ENCODE data around the gene TMEM35B. TPM values are rescaled to one million over a fixed set of nuclear protein-coding genes. Genes with fewer than 3 reads are reported as not detected.
"Not testable (repeated sequence)": the region's sequence is repeated elsewhere in the genome, so short reads cannot be mapped to it uniquely, and the experiment has no call there.

Gene TMEM35B
- total and polyA plus RNA-seq, 2 donors: 21.9 to 47.6 TPM

DNA sequence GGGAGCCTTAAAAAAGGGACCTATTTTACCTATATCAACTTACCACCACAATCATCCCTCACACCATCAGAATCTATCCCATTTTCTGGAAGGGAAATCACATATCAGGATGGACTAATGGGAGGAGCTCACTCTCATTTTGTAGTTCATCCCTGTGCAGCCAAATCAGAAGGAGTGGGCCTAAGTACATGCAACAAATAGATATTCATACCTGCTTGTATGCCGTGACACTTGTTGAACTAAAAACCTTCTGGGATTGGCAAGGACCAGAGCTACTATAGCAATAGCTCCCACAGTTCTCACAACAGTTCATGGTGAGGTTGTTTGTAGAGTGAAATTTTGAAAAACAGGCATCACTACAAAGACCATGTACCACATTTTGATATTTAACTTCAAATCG is 29.3 kb upstream of the TMEM35B start:
- Histone ChIP-seq H3K36me3 (ENCODE audit: control insufficient read depth in 2 of 2, insufficient read depth in 2 of 2, low read length in 1 of 2) (peaks cover 30 to 33% of the 10 kb centered on the region in 2 donors), H3K4me3 (ENCODE audit: low read length in 2 of 2) (no peak overlapping the region), H3K27me3 (ENCODE audit: control insufficient read depth in 2 of 2, insufficient read depth in 1 of 2, low read length in 1 of 2) (no peaks in the 10 kb centered on the region), H3K4me1 (ENCODE audit: control insufficient read depth in 2 of 2, insufficient read depth in 2 of 2, low read length in 2 of 2) (no peaks in the 10 kb centered on the region), H3K27ac (ENCODE audit: low read depth in 1 of 2, low read length in 1 of 2) (no peak overlapping the region), H3K9me3 (ENCODE audit: control insufficient read depth in 2 of 2, insufficient read depth in 1 of 2, low read length in 1 of 2) (no peaks in the 10 kb centered on the region)
- no peak for DNase-seq (ENCODE audit: low read depth in 6 of 9, low spot score in 9 of 9)
- 96% methylated on average over 2 of the region's 2 CpGs for WGBS

DNA sequence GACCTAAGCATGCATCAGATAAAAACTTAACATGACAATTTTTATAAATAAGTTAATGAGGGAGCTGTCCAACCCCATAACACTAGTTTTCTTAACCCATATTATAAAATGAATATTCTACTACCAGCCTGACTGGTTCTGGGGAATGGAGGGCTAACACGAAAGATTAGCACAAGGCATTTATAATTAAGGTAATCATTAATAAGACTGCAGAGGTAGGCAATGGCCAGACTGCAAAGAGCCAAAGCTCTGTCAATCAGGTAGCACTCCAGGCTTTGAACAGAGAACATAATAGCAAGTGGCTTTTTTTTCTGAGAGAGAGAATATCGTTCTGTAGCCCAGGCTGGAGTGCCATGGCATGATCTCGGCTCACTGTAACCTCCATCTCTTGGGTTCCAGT is 20.6 kb upstream of the TMEM35B start:
- H3K4me3 ChIP-seq (ENCODE audit: low read length in 2 of 2): no peak overlapping the region
- DNase-seq (ENCODE audit: low read depth in 6 of 9, low spot score in 9 of 9): no peak
- peaks cover 28 to 53% of the 10 kb centered on the region in 2 donors for H3K36me3 ChIP-seq (ENCODE audit: control insufficient read depth in 2 of 2, insufficient read depth in 2 of 2, low read length in 1 of 2)
- no peaks in the 10 kb centered on the region for H3K9me3 ChIP-seq (ENCODE audit: control insufficient read depth in 2 of 2, insufficient read depth in 1 of 2, low read length in 1 of 2)
- H3K27me3 ChIP-seq (ENCODE audit: control insufficient read depth in 2 of 2, insufficient read depth in 1 of 2, low read length in 1 of 2): no peaks in the 10 kb centered on the region
- no peaks in the 10 kb centered on the region for H3K4me1 ChIP-seq (ENCODE audit: control insufficient read depth in 2 of 2, insufficient read depth in 2 of 2, low read length in 2 of 2)
- no peak overlapping the region for H3K27ac ChIP-seq (ENCODE audit: low read depth in 1 of 2, low read length in 1 of 2)
- 98% methylated on average over 3 of the region's 3 CpGs for WGBS

DNA sequence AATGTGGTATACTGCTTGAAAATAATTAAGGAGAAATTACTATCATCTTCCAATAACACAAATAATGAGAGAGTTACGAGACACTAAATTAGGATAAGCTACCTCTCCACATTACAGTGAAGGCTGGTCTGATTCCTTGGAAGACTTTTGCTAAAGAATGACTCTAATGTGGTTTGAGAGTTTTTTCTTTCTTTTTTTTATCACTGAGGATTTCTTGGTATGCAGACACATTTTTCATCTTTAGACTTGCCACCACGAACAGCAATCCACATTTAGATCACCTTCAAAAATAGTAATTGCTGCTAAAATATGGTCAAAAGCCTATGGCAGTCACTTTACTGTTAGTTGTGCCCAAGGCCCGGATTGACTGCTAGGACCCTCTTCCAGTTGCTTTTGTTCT is 16.6 kb upstream of the TMEM35B start:
- H3K4me1 ChIP-seq (ENCODE audit: control insufficient read depth in 2 of 2, insufficient read depth in 2 of 2, low read length in 2 of 2): no peaks in the 10 kb centered on the region
- no peak for DNase-seq (ENCODE audit: low read depth in 6 of 9, low spot score in 9 of 9)
- H3K4me3 ChIP-seq (ENCODE audit: low read length in 2 of 2): no peak overlapping the region
- H3K36me3 ChIP-seq (ENCODE audit: control insufficient read depth in 2 of 2, insufficient read depth in 2 of 2, low read length in 1 of 2): peaks cover 24 to 28% of the 10 kb centered on the region in 2 donors
- no peaks in the 10 kb centered on the region for H3K9me3 ChIP-seq (ENCODE audit: control insufficient read depth in 2 of 2, insufficient read depth in 1 of 2, low read length in 1 of 2)
- WGBS: 98% methylated on average over 3 of the region's 3 CpGs
- H3K27me3 ChIP-seq (ENCODE audit: control insufficient read depth in 2 of 2, insufficient read depth in 1 of 2, low read length in 1 of 2): no peaks in the 10 kb centered on the region
- no peak overlapping the region for H3K27ac ChIP-seq (ENCODE audit: low read depth in 1 of 2, low read length in 1 of 2)

DNA sequence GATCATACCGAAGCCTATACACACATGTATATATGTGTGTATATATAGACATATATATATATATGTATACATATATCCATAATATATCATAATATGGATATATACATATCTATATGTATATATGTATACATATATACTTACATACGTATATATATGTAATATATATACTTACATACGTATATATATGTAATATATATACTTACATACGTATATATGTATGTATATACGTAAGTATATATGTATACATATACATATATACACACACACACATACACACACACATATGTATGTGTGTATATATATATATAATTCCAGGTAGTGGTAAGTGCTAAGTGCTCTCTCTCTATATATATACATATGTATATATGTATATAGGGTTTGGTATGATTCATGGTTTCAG is 9.7 kb upstream of the TMEM35B start:
- no peak overlapping the region for H3K27ac ChIP-seq (ENCODE audit: low read depth in 1 of 2, low read length in 1 of 2)
- H3K4me3 ChIP-seq (ENCODE audit: low read length in 2 of 2): no peak overlapping the region
- H3K36me3 ChIP-seq (ENCODE audit: control insufficient read depth in 2 of 2, insufficient read depth in 2 of 2, low read length in 1 of 2): peaks cover 2 to 7% of the 10 kb centered on the region in 2 donors
- H3K4me1 ChIP-seq (ENCODE audit: control insufficient read depth in 2 of 2, insufficient read depth in 2 of 2, low read length in 2 of 2): no peaks in the 10 kb centered on the region
- no peak for DNase-seq (ENCODE audit: low read depth in 6 of 9, low spot score in 9 of 9)
- 99% methylated on average over 5 of the region's 5 CpGs for WGBS
- H3K27me3 ChIP-seq (ENCODE audit: control insufficient read depth in 2 of 2, insufficient read depth in 1 of 2, low read length in 1 of 2): no peaks in the 10 kb centered on the region
- no peaks in the 10 kb centered on the region for H3K9me3 ChIP-seq (ENCODE audit: control insufficient read depth in 2 of 2, insufficient read depth in 1 of 2, low read length in 1 of 2)

DNA sequence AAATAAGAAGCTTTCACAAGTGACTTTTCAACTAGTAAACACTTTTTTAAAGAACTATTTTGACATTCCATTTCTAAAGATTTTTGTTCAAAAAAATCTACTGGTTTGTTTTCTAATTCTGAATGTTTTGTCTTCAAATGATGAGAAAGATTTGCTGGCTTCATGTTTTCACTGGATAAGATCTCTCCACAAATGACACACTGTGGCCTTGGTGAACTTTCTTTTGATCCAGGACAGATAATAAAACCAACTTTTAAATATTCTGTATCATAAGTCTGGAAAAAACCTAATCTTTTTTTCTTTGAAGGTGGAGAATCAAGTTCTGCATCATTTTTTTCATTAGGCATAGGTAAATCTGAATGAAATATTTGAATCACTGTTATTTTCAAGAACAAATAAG is 3.4 kb upstream of the TMEM35B start:
- H3K4me3 ChIP-seq (ENCODE audit: low read length in 2 of 2): no peak overlapping the region
- peaks cover 9 to 10% of the 10 kb centered on the region in 2 donors for H3K4me1 ChIP-seq (ENCODE audit: control insufficient read depth in 2 of 2, insufficient read depth in 2 of 2, low read length in 2 of 2)
- H3K36me3 ChIP-seq (ENCODE audit: control insufficient read depth in 2 of 2, insufficient read depth in 2 of 2, low read length in 1 of 2): peaks cover 0 to 4% of the 10 kb centered on the region in 2 donors
- no peaks in the 10 kb centered on the region for H3K9me3 ChIP-seq (ENCODE audit: control insufficient read depth in 2 of 2, insufficient read depth in 1 of 2, low read length in 1 of 2)
- DNase-seq (ENCODE audit: low read depth in 6 of 9, low spot score in 9 of 9): no peak
- no peaks in the 10 kb centered on the region for H3K27me3 ChIP-seq (ENCODE audit: control insufficient read depth in 2 of 2, insufficient read depth in 1 of 2, low read length in 1 of 2)
- H3K27ac ChIP-seq (ENCODE audit: low read depth in 1 of 2, low read length in 1 of 2): no peak overlapping the region

DNA sequence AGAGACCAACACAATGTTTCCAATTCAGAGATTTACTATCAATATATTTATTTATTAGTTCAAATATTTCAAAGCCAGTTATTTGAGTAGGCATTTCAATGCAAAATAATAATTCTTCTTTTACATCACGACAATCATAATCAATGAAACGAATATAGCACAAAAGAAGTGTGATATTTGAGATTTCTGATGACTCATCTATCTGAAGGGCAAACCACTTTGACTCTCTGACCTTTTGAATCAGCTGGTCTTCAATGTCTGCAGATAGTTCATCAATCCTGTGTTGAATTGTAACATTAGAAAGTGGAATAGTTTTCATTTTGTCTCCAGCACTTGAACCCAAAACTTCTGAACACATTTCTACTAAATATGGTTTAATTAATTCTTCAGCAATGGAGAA is 3.0 kb upstream of the TMEM35B start:
- H3K9me3 ChIP-seq (ENCODE audit: control insufficient read depth in 2 of 2, insufficient read depth in 1 of 2, low read length in 1 of 2): no peaks in the 10 kb centered on the region
- H3K27me3 ChIP-seq (ENCODE audit: control insufficient read depth in 2 of 2, insufficient read depth in 1 of 2, low read length in 1 of 2): no peaks in the 10 kb centered on the region
- DNase-seq (ENCODE audit: low read depth in 6 of 9, low spot score in 9 of 9): no peak
- H3K4me3 ChIP-seq (ENCODE audit: low read length in 2 of 2): no peak overlapping the region
- H3K36me3 ChIP-seq (ENCODE audit: control insufficient read depth in 2 of 2, insufficient read depth in 2 of 2, low read length in 1 of 2): peaks cover 0 to 4% of the 10 kb centered on the region in 2 donors
- peaks cover 11% of the 10 kb centered on the region in 2 donors for H3K4me1 ChIP-seq (ENCODE audit: control insufficient read depth in 2 of 2, insufficient read depth in 2 of 2, low read length in 2 of 2)
- H3K27ac ChIP-seq (ENCODE audit: low read depth in 1 of 2, low read length in 1 of 2): no peak overlapping the region
- whole genome bisulfite sequencing: 97% methylated on average over 2 of the region's 2 CpGs

DNA sequence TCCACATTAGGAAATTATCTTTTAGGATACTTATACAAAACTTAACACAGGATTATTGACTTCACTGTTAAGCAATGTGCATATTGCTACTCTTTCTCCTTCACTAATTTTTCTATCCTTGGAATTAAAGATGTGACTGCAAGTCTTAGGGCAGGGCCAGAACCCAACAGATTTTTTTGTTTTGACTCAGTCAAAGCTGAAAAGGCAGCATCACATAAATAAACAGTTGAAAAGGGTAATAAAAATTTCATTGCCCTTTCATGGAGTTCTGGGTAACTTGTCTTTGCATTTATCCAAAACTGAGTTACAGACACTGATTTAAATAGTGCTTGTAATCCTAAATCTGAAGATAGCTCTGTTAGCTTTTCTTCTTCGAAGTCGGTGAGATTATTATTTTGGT is 1.9 kb upstream of the TMEM35B start:
- Histone ChIP-seq H3K27me3 (ENCODE audit: control insufficient read depth in 2 of 2, insufficient read depth in 1 of 2, low read length in 1 of 2) (no peaks in the 10 kb centered on the region), H3K27ac (ENCODE audit: low read depth in 1 of 2, low read length in 1 of 2) (no peak overlapping the region), H3K9me3 (ENCODE audit: control insufficient read depth in 2 of 2, insufficient read depth in 1 of 2, low read length in 1 of 2) (no peaks in the 10 kb centered on the region), H3K4me1 (ENCODE audit: control insufficient read depth in 2 of 2, insufficient read depth in 2 of 2, low read length in 2 of 2) (peaks cover 15% of the 10 kb centered on the region in 2 donors), H3K4me3 (ENCODE audit: low read length in 2 of 2) (no peak overlapping the region), H3K36me3 (ENCODE audit: control insufficient read depth in 2 of 2, insufficient read depth in 2 of 2, low read length in 1 of 2) (peaks cover 4 to 5% of the 10 kb centered on the region in 2 donors)
- 99% methylated on average over 2 of the region's 2 CpGs for WGBS
- DNase-seq (ENCODE audit: low read depth in 6 of 9, low spot score in 9 of 9): no peak

DNA sequence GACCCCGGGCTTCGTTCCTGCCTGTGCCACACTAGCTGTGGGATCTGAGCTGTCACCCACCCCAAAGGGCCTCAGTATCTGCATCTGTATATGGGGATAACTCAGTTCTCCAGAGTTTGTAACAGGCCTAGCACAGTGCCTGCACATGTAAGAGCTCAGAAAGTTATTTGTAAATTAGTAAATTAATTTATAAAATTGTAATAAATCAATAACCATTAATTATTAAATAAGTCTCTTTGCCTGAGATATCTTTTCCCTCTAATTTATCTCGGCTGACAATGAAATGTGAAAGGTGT is 410 bp upstream of the TMEM35B start:
- Histone ChIP-seq H3K27ac (ENCODE audit: low read depth in 1 of 2, low read length in 1 of 2) (peak overlapping the region in 1 of 2 donors; percentile 72), H3K4me3 (ENCODE audit: low read length in 2 of 2) (peak overlapping the region; percentile 65 to 86), H3K36me3 (ENCODE audit: control insufficient read depth in 2 of 2, insufficient read depth in 2 of 2, low read length in 1 of 2) (peaks cover 9 to 13% of the 10 kb centered on the region in 2 donors), H3K4me1 (ENCODE audit: control insufficient read depth in 2 of 2, insufficient read depth in 2 of 2, low read length in 2 of 2) (peaks cover 15% of the 10 kb centered on the region in 2 donors)
- 34% methylated on average over 3 of the region's 3 CpGs for WGBS
- H3K9me3 ChIP-seq (ENCODE audit: control insufficient read depth in 2 of 2, insufficient read depth in 1 of 2, low read length in 1 of 2); DNase-seq (ENCODE audit: low read depth in 6 of 9, low spot score in 9 of 9); H3K27me3 ChIP-seq (ENCODE audit: control insufficient read depth in 2 of 2, insufficient read depth in 1 of 2, low read length in 1 of 2): not testable (repeated sequence)

DNA sequence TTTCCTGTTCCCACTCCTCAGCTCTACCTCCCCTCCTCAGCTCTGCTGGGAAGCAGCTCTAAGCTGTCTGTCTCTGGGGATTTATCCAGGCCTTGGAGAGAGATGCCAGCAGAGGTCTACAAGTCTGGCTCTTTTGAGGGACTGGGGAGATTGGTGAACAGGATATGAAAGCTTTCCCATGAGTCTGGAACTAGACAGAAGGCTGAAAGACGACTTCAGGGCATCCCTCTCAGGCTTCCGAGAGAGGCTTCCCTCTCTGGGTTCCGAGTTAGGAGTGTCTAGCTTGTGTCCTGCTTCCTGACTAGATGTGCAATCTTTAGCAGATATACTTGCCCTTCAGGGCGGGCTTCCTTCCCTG is 733 bp downstream of the TMEM35B start:
- Histone ChIP-seq H3K9me3 (ENCODE audit: control insufficient read depth in 2 of 2, insufficient read depth in 1 of 2, low read length in 1 of 2) (no peaks in the 10 kb centered on the region), H3K4me1 (ENCODE audit: control insufficient read depth in 2 of 2, insufficient read depth in 2 of 2, low read length in 2 of 2) (peaks cover 15% of the 10 kb centered on the region in 2 donors), H3K4me3 (ENCODE audit: low read length in 2 of 2) (peak overlapping the region; percentile 65 to 86), H3K27me3 (ENCODE audit: control insufficient read depth in 2 of 2, insufficient read depth in 1 of 2, low read length in 1 of 2) (no peaks in the 10 kb centered on the region), H3K27ac (ENCODE audit: low read depth in 1 of 2, low read length in 1 of 2) (peak overlapping the region; percentile 77), H3K36me3 (ENCODE audit: control insufficient read depth in 2 of 2, insufficient read depth in 2 of 2, low read length in 1 of 2) (peaks cover 10 to 13% of the 10 kb centered on the region in 2 donors)
- 5% methylated on average over 4 of the region's 4 CpGs for WGBS
- peak in 5 of 9 donors; percentile 5 to 37 (median 11) for DNase-seq (ENCODE audit: low read depth in 6 of 9, low spot score in 9 of 9)

All from thymus (tissue), 11 donors.